Neural progenitor cell (in vitro differentiated cells): Measurements from ENCODE around the gene HSD11B2.

Experiments used
- EZH2 ChIP-seq: fragments of 200-600 bp; sonication (generic); IDR thresholded peaks from 2 replicates; pipeline ENCODE4 v1.6.1; 2017; ENCODE audit warnings: antibody characterized with exemption, mild to moderate bottlenecking, moderate library complexity
- EZH2phosphoT487 ChIP-seq: fragments of 200-600 bp; sonication (generic); IDR thresholded peaks from 2 replicates; pipeline ENCODE4 v1.6.1; 2017; ENCODE audit warnings: antibody characterized with exemption
- TF ChIP-seq, protein P1 (sequence below): fragments of 200-600 bp; sonication (generic); IDR thresholded peaks from 2 replicates; pipeline ENCODE4 v1.5.1; 2017; ENCODE audit warnings: antibody characterized with exemption, mild to moderate bottlenecking

DNA sequence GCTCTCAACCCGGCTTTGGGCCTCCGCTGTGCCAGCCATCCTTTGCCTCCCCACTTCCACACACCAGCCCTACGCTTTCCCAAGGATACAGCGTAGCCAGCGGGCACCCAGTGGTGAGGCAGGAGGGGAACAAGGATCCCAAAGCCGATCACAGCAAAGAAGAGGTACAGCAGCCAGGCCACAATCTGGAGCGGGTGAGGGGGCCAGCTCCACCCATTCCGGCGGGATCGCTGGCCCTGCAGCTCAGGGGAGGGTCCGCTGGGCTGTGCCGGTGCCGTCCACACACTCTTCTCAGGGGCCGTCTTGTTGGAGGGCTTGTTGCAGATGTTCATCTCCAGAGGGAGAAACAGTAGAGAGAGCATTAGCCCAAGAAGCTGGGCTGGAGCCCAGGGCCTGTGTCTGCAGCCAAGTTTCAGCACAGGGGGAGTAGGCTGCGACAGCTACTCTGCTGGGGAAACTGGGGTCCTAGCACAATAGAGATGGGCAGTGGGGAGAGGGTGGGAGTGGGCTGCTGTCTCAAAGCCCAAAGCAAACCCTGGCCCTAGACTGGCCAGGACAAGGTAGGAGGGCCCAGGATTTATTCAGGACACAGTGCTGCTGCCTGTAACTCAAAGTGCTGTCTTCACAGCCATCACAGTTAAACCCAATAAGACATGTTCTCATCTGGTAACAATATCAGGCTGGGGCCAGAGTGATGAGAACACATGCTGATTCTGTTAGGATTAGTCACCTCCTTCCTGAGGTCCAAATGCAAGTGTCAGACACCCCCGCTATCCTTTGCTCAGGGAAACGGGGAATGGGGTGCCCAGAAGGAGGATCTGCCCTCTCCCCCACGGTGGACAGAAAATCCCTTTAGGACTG, 24.6 kb upstream of the HSD11B2 start:
- TF ChIP-seq, protein P1, sequence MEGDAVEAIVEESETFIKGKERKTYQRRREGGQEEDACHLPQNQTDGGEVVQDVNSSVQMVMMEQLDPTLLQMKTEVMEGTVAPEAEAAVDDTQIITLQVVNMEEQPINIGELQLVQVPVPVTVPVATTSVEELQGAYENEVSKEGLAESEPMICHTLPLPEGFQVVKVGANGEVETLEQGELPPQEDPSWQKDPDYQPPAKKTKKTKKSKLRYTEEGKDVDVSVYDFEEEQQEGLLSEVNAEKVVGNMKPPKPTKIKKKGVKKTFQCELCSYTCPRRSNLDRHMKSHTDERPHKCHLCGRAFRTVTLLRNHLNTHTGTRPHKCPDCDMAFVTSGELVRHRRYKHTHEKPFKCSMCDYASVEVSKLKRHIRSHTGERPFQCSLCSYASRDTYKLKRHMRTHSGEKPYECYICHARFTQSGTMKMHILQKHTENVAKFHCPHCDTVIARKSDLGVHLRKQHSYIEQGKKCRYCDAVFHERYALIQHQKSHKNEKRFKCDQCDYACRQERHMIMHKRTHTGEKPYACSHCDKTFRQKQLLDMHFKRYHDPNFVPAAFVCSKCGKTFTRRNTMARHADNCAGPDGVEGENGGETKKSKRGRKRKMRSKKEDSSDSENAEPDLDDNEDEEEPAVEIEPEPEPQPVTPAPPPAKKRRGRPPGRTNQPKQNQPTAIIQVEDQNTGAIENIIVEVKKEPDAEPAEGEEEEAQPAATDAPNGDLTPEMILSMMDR = no peak
- TF ChIP-seq EZH2phosphoT487 = no peak
- TF ChIP-seq EZH2 = no peak
